Fibroblast of the aortic adventitia (primary cell): ENCODE data around the gene PWWP2B. TPM values are rescaled to one million over a fixed set of nuclear protein-coding genes. Genes with fewer than 3 reads are reported as not detected.

ENCODE experiments used
- DNase-seq: peaks from one replicate; pipeline ENCODE4 v3.0.0-alpha.2; 2010; ENCODE audit warnings: low read depth
- H3K4me3 ChIP-seq: 2 replicates; pipeline ENCODE4 v1.5.1; 2011; ENCODE audit warnings: low read depth, mild to moderate bottlenecking, control low read depth, low read length, moderate library complexity
- total RNA-seq: library from RNA; depleted of rRNA; stranded (reverse); fragments of >200 nt; gene quantifications from 2 replicates; pipeline ENCODE4 v1.2.3, GENCODE V29; 2012; ENCODE audit warnings: low replicate concordance
- TF ChIP-seq, protein P1 (sequence below): IDR thresholded peaks from 2 replicates; pipeline ENCODE4 v1.5.1; 2011; ENCODE audit warnings: mild to moderate bottlenecking, low read length, control low read depth, inconsistent platforms; ENCODE audit not compliant: insufficient read depth

Gene PWWP2B
- total RNA-seq, 1 donor = 7.2 TPM

DNA sequence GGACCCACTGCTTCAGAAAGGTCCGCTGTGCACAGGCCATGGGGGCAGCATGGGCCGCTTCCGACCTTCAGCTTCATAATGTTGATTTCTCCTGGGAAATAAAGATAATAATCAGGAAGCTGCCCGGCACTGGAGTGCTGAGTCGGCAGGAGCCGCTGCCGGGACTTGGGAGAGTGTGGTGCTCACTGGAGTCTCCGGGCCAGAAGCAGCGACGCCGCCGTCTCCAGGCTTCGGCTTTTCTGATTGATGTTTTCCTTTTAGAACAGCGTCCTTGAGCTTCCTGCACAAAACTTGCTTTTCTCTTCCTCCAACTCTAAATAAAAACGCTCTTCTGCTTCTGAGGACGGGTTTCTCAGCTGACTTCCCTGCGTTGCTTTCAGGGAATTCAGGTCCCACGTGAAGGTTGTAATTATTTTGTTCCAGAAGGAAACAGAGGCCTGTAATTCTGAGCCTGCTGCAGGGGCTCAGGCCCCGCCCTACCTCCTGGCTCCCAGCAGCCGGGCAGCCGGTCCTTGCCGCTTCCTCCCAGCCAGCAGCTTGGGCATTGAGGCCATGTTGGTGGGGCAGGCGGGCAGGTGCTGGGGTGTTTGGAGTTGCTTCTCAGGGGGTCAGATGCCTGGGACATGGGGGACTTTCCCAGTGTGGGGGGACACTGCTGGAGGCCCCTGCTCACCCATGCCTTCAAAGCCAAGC, 14.7 kb downstream of the PWWP2B start:
- no peak for DNase-seq
- no peak overlapping the region for H3K4me3 ChIP-seq
- TF ChIP-seq, protein P1, sequence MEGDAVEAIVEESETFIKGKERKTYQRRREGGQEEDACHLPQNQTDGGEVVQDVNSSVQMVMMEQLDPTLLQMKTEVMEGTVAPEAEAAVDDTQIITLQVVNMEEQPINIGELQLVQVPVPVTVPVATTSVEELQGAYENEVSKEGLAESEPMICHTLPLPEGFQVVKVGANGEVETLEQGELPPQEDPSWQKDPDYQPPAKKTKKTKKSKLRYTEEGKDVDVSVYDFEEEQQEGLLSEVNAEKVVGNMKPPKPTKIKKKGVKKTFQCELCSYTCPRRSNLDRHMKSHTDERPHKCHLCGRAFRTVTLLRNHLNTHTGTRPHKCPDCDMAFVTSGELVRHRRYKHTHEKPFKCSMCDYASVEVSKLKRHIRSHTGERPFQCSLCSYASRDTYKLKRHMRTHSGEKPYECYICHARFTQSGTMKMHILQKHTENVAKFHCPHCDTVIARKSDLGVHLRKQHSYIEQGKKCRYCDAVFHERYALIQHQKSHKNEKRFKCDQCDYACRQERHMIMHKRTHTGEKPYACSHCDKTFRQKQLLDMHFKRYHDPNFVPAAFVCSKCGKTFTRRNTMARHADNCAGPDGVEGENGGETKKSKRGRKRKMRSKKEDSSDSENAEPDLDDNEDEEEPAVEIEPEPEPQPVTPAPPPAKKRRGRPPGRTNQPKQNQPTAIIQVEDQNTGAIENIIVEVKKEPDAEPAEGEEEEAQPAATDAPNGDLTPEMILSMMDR = no peak

DNA sequence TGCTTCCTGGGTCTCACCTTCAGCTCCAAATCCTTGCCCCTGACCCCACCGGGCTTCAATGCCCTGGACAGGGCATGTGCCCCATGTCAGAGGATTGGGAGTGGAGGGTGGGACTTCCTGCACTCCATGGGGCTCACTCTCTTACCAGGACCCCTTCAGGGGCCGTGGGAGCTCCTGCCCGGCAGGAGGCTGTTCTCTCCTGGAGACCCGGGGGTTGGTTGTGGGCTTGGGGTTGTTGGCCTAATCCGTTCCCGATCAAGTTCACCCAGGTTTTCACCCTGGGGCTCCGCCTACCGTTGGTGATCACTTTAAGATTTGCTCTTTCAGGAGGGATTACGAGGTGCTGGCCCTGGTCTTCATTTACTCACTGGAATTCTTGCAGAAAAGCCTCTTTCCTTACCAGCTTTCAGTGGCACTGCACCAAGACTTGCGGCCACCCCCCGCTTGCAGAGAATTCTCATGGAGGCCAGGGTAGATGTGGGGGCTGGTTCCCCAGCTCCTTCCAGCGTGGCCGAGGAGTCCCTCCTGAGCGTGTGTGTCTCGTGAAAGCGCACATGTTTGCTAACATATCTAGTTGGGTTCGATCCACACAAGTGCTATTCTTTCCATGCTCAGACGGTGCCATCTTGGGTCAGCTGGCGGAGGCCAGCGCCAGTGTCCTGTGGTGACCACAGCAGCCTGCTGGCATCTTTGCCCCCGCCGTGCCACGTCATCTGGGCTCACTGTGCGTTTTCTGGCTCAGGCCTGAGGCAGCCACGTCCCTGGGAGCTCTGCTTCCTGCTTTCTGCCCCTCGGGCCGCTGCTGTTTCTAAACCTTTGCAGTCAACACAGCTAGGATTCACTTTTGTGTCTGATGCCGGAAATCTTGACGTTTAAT, 15.6 kb downstream of the PWWP2B start:
- DNase-seq = no peak
- TF ChIP-seq, protein P1 = no peak
- H3K4me3 ChIP-seq = no peak overlapping the region

DNA sequence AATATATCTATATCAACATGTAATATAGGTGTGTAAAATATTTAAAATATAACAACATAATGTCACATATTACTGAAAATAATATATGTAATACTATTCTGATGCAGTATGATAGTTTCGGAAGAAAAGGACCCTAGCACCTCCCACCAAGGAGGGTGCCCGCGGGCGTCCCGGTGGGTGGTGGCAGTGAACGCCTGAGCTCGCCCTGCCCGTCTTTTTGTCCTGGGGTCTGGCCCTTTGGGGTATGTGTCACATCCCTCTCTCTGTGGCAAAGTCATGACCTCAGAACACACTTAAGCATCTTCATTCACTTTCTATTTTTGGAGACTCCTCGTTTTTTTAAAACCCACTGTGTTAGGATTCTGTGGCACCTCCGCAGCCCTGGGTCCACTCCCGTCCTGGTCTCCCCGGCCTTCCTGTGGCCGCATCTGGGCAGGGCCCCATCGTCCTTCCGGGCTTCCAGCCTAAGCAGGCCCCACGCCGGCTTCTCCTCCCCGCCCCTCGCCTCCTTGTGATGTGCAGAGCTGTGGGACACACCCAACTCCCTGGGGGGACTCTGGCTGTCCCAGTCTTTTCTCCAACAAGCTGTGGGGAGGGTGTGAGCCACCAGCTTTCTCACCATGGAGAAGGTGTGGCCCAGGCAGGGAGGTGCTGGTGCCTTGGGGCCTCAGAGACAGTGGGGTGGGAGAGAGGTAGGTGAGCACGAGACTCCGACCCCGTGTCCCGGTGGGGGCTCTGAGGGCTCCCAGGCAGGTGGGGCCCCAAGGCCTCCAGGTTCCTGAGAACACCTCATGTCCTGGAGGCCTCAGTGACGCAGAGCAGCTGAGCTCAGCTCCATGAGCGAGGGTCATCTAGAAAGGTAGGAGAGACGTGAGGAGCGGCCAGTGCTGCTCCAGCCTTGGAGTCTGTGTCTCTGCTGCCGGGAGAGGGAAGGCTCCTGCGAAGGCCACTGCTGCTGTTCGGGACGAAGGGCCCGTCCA, 16.5 kb downstream of the PWWP2B start:
- TF ChIP-seq, protein P1 = no peak
- no peak for DNase-seq
- no peak overlapping the region for H3K4me3 ChIP-seq

DNA sequence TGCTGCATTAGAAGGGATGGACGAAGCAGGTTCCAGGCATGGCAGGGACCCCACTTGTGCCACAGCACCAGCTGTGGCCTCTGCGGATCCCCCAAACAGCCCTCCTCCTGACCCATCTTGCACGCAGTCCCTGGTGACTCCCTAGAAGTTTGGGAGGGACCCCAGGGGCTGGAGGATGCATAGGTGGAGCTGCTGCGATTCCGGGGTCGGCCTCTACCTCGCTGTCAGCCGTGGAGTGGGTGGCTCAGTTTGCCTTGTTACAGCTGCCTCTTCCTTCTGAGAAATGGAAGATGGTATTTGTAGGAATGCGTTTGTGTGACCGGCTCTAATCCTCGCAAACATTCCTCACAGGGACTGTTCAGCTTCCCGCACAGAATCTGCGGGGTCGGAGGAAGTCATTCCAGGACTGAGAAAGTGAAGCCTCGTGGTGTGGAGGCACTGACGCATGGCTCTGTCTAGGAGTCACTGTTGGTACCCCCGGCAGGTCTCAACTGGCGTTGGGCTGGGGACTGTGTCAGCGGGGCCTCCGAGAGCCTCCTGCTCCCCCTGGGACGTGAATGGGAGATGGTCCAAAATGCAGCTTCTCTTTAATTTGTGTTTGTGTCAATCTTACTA, 17.5 kb downstream of the PWWP2B start:
- DNase-seq = no peak
- TF ChIP-seq, protein P1 = no peak
- H3K4me3 ChIP-seq = no peak overlapping the region

DNA sequence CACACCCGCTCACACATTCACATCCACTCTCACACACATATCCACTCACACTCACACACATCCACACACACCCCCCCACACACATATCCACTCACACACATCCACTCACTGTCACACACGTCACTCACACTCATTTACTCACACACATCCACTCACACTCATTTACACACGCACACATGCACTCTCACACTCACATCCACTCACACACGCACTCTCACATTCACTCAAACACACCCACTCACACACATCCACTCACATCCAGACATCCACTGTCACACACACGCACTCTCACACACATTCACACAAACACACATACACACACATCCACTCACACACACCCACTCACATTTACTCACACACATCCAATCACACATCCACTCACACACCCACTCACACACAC, 18.3 kb downstream of the PWWP2B start:
- DNase-seq = no peak
- H3K4me3 ChIP-seq = no peak overlapping the region
- TF ChIP-seq, protein P1 = no peak

DNA sequence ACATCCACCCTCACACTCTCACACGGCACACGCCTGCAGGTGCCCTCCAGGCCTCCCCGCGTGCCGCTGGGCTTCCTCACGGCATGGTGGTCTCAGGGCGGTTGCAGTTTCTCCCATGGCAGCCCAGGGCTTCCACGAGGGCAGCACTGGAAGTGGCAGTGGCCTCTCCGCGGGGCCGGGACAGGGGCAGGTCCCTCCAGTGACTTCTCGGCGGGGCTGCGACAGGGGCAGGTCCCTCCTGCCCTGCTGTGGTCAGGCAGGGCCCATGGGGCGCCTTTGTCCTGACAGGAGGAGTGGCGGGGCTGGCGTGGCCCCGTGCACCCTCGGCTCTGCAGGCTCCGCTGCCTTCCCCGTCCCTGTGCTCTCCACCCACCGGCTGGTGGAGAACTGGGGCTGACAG, 19.0 kb downstream of the PWWP2B start:
- DNase-seq = no peak
- H3K4me3 ChIP-seq = no peak overlapping the region
- TF ChIP-seq, protein P1 = no peak
